ENCODE data around the gene DDX50.

DNA sequence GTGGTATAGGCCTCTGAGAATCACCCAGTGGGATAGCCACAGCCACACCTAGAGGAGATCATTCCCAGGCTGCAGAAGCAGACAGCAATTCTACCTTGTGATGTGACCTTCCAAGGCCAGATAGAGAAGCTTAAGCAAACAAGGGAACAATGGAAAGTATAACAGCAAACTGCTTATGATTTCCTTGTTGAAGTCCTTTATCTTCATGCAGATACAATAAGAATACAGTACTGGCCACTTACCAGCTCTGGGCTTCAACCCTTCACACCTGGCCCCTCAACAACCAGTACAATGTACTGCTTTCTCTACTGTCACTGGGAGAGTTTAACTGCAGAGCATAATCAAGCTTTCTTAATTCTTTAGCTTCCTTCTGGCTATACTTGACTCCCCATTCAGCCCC lies 22.6 kb upstream of the DDX50 start:
- TF ChIP-seq, protein P1, sequence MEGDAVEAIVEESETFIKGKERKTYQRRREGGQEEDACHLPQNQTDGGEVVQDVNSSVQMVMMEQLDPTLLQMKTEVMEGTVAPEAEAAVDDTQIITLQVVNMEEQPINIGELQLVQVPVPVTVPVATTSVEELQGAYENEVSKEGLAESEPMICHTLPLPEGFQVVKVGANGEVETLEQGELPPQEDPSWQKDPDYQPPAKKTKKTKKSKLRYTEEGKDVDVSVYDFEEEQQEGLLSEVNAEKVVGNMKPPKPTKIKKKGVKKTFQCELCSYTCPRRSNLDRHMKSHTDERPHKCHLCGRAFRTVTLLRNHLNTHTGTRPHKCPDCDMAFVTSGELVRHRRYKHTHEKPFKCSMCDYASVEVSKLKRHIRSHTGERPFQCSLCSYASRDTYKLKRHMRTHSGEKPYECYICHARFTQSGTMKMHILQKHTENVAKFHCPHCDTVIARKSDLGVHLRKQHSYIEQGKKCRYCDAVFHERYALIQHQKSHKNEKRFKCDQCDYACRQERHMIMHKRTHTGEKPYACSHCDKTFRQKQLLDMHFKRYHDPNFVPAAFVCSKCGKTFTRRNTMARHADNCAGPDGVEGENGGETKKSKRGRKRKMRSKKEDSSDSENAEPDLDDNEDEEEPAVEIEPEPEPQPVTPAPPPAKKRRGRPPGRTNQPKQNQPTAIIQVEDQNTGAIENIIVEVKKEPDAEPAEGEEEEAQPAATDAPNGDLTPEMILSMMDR (IDR thresholded peaks at IDR 0.05 in 4 of 5, conservative IDR thresholded peaks at IDR 0.05 in 1 of 5), result no peak
- TF ChIP-seq POLR2A (IDR thresholded peaks at IDR 0.05), result no peak
